SK-N-MC (cell line): ENCODE results near the gene NPTXR.

Experiments used
- EZH2 ChIP-seq: fragments of 200-600 bp; sonication (generic); IDR thresholded peaks from one replicate; pipeline ENCODE4 v1.6.1; 2017; ENCODE audit warnings: antibody characterized with exemption
- POLR2AphosphoS5 ChIP-seq: IDR thresholded peaks from 2 replicates; pipeline ENCODE4 v1.6.1; 2012; ENCODE audit warnings: mild to moderate bottlenecking, low read depth, low read length, borderline replicate concordance

DNA sequence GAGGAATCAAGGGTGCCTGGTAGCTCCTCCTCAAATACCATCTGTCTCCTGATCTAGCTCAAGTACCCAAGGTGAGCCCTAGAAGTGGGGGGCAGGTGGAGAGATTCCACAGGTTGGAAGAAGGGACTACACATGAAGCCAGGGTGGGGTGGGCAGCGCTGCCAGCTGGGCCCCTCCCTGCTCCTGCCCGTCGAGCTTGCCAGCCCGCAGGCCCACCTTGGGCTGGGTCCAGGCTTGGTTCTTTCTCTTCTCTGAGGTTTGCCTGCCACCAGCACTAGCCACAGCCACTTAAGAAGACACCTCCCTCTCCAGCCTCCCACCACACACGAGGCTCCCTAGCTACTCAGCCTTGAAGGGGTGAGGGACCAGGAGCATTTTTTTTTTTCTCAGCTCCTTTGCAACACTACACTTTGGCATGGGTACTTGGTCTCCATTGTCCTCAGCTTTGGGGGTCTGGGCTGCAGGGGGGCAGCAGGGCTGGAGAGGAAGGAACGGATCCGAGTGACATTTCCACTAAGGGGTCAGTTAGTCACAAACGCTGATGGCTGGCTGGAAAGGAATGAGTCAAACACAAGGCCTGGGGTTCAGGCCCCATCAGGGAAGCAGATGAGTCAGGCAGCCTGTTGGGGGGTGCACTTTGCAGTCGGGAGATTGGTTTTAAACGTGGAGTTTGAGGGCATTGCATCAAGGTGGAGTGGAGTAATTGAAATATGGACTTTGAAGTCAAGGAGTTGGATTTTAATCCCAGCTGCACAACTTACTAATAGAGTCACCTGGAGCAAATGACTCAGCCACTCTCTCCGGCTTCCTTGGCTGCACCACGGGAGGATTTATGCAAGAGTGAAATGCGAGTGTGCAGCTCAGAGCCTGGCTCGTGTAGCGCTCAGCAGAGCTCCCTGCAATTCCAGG is 7.4 kb upstream of the NPTXR start:
- TF ChIP-seq EZH2 (no peak), POLR2AphosphoS5 (no peak)
